GM18499 (cell line): ENCODE data around the gene DFFB.

Experiments used
- ATAC-seq: cut with Tn5 transposase; IDR thresholded peaks from one replicate; pipeline ENCODE4 v1.9.1; 2021; ENCODE audit warnings: moderate number of reproducible peaks; ENCODE audit not compliant: insufficient read depth, unreplicated experiment

Gene DFFB

DNA sequence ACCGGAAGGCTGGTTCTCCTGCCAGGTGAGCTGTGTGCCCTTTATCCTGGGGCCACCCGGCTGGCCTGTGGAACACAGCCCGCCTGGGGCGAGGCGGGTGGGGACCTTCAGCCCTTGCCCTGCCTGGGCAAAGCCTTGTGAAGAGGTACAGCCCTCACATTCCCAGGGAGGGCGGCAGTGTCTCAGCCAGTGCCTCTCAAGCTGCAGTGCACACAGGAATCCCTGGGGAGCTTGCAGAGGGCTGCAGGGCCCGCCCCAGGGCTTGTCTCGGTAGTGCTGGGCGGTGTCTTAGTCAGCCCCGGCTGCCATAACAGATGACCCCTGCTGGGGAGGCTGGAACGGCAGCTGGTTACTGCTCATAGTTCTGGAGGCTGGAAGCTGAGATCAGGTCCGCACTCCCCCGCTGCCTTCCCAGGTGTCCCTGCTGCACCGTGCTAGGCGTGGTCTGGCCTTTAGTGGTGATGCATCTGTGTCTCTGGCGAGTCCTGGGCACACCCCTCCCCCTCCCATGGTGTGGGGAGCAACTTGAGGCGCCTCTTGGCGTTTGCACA is 12.6 kb downstream of the DFFB start:
- ATAC-seq: no peak

DNA sequence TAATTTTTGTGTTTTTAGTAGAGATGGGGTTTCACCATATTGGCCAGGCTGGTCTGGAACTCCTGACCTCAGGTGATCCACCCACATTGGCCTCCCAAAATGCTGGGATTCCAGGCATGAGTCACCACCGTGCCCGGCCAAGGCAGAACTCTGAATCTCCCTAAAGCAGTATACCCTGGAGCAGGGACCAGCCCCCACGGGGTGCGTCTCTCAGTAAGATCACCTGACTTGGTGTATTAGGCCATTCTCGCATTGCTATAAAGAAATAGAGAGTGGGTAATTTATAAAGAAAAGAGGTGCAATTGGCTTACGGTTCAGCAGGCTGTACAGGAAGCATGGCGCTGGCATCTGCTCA is 14.2 kb downstream of the DFFB start:
- no peak for ATAC-seq

- ATAC-seq: no peak
These were observed 15.3 kb downstream of the DFFB start for GRCh38 chr1:3872546-3872945.

DNA sequence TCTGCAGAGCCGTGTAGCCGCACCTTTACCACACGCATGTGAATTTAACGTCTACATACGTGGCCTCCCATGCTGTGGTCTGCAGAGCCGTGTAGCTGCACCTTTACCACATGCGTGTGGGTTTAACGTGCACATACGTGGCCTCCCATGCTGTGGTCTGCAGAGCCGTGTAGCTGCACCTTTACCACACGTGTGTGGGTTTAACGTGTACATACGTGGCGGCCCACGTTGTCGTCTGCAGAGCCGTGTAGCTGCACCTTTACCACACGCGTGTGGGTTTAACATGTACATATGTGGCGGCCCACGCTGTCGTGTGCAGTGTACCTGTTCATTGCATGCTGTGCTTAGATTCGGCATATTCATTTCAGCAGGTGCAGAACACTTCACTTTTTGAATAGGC is 17.5 kb downstream of the DFFB start:
- no peak for ATAC-seq

GRCh38 chr1:3876716-3877115 is 19.4 kb downstream of the DFFB start:
- ATAC-seq: no peak

DNA sequence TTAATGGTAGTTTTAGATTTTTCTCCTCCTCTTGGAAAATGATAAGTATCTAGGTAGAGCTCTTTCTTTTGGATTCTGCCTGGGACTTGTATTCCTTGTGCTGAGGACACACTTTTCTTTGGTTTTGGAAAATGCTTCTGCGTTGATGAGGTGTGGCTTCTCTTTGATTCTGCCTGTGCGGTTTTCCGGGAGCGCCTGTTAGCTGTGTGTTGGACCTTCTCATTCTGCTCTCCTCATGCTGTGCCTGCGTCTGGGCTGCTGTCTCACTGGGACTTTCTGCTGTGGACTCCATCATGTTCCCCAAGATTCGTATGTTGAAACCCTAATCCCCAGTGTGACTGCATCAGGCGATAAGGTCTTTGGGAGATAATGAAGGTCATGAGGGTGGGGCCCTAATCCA is 21.8 kb downstream of the DFFB start:
- no peak for ATAC-seq

DNA sequence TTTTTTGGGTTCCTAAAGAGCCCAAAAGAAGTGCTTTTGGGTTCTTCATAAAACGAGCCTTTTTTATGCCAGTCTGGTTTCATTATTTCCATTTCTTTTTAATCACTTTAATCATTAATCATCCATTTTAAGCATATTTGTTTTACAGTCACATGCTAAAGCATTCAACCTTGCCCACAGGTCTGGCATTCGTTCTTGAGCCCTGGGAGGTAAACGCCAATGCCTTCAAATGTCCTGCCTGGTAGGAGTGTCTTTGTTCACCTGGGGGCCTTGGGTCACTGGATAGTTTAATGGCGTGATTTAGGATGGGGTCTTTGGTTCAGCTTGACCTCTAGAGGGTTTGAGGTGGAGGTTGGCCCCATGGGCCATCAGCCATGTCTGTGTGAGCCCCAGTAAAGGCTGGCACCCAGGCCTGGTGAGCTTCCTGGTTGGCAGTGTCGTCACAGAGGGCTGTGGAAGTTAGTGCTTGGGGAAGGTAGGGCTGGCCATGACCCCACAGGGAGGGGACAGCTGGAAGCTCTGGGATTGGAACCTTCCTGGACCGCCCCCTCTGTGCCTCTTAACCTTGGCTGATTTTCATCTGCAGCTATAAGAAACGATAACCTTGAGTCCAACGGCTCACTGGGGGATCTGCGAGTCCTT is 22.6 kb downstream of the DFFB start:
- no peak for ATAC-seq

DNA sequence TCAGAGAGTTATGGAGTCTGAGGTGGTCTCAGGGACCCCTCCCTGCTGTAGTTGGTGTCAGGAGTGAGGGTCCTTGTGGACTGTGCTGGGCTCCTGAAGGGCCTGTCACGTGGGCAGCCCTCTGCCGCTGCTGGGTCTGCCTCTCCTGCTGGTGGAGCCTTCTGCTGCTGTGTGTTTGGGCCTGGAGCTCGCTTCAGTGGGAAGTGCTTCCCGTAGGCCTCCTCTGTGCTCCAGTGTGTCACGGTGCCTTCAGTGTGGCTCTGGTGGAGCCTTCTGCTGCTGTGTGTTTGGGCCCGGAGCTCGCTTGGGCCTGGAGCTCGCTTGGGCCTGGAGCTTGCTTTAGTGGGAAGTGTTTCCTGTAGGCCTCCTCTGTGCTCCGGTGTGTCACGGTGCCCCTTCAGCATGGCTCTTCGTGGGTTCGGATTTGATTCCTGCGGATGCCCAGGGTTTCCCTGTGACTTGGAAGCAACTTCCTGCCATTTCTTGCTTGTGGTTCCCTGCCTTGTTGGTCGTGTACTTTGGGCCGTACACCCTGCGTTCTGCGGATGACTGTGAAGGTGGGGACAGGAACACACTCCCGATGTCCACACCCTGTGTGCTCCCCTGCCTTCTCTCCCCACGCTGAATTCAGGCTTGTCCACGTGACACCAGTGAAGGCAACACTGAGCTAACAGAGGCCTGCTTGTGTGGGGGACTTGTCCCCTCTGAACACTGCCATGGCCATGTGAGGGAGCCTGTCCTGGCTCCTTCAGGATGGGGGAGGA is 23.3 kb downstream of the DFFB start:
- ATAC-seq: no peak

DNA sequence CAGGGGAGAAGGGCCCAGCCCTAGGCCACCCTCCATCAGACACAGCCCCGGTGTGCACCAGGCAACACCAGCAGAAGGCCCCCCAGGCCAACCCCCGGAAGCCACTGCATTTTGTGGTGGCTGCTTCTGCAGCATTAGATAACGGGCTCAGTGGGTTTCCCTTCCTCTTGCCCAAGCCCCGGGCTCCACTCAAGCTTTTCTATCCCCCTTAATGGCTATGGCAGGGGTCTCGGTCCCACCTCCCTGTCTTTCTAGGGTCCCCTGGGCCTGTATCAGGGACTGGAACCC is 23.9 kb downstream of the DFFB start:
- ATAC-seq: no peak

DNA sequence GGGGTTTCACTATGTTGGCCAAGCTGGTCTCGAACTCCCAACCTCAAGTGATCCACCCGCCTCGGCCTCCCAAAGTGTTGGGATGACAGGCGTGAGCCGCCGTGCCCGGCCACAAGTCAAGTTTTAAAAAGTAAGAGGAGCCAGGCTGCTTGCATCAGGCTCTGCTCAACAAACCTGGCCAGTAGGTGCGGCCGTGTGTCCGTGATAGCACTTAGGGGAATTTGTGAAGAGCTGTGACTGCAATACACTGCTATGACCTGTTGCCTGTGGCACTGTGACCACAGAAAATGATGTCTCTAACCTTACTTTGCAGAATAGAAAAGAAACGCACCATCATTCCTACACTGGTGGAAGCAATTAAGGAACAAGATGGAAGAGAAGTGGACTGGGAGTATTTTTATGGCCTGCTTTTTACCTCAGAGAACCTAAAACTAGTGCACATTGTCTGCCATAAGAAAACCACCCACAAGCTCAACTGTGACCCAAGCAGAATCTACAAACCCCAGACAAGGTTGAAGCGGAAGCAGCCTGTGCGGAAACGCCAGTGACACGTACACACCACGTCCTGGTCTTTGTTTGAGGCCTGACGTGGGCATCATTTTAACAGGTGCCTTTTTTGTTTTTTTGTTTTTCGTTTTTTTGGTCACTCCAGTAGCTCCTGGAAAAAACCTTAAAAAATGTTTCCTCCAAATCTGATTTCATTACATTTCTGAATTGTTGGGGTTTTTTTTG is 26.1 kb downstream of the DFFB start:
- ATAC-seq: no peak

- ATAC-seq: no peak
These were observed 27.7 kb downstream of the DFFB start for GRCh38 chr1:3884966-3885365.

GRCh38 chr1:3885611-3886010 is 28.3 kb downstream of the DFFB start:
- no peak for ATAC-seq

- ATAC-seq: no peak
These were observed 28.9 kb downstream of the DFFB start for GRCh38 chr1:3886106-3886670.

DNA sequence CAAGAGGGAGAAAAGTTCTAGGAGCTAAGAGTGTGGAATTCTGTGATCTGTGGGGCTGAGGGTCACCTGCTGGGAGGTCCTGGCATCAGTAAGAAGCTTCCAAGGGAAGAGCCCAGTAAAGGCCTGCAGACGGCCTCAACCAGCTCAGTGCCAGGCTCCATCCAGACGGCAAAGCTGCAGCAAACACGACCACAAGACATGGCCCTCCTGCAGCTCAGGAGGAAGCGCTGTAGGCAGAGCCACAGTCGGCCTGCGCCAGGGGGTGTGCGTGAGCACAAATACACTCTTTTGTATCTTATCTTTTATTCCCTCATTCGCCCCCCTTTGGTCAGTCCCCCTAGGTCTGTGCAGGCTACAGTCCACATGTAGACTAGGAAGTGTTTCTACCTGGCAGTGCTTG is 29.4 kb downstream of the DFFB start:
- no peak for ATAC-seq

DNA sequence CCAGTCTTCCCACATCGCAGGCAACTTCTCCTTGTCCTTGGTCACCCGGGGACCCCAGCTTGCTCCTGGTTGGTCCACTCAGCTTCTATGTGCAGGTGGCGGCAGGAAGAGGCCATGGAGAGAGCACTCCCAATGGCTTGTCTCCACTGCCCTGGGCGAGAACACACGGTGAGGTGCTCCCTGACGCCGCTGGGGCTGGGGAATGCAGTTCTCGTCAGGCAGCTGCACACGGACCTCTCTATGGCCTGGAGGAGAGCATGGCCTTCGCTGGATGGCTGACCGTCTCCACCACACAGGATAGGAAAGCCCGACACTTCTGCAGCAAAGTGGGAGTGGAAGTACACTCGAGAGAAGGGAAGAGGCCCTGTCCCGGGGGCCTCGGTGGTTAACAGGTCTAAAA is 31.0 kb downstream of the DFFB start:
- ATAC-seq: no peak

DNA sequence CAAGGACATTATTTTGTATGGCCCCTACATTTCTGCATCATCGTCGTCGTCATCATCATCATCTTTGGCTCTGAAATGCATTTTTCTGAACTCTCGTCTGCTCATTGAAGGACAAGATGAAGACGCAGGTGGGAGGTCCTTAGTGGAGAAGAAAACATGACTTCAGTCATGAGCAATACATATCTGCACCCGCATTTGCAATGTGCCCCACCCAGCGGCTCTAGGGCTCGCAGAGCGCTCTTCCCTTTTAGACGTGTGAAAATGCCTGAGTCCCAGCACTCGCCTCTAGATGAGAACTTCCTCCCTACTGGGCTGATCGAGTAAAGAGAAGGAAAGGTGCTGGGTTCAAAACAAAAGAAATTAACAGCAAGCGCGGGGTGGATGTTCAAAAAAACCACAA is 32.7 kb downstream of the DFFB start:
- no peak for ATAC-seq

DNA sequence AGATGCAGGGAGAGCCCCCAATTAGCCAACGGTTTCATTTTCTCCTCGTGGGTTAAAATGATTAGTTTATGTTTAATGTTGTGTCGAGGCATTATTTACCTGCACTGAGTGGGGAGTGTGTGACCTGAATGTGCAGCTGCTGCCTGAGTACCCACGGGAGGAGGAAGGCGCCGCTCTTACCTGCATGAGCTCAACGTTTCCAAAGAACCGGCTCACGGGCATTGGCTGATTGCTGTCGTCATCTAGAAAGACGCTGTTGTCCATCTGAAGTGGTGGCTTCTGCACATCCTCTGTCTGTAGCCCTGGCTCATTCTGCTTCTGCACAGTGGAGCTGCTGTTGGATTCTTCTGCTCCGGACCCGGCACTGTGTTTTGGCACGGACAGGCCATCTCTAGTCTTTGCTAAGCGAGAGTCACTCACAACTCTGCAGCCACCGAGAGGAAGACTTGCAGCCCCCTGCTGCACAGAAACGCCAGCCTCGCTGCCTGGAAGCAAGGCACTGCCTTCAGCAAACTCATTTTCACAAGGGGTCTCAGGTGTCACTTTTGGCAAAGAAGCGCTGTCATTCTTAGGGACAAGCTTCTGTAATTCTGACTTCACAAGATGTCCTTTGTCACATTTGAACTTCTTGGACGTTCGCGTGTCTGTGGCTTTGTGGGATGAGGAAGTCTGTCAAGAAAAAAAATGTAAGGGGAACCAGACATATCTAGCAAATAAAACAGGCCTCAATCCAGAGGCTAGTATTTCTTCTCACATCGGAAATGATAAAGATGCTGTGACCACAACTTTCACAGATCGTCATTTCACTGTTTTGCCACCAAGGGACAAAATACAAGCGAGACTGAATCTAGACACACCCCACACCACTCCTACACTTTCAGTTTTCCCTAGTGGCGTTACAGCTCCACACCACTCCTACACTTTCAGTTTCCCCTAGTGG is 33.4 kb downstream of the DFFB start:
- no peak for ATAC-seq

DNA sequence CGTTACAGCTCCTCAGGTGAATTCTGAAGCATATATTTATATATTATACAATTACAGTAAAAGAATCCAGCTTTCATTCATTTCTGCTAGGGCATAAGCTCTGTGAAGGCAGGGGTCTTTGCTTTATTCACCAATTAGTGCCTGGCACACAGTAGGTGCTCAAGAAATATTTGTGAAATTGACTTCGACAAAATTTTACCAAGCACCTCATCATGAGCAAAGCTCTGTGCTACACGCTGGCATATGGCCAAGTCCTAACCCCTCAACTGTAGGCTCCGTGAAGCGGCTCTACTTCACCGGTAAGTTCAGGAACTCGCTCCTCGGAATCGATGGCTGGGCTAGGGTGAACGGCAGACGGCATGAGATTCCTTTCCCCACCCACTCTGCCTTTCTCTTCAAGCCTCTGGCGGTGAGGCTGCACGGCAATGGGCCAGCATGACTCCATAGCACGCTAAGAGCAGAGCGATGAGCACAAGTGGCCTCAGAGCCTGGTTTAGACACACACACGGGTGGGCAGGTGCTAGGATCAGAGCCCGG is 34.1 kb downstream of the DFFB start:
- ATAC-seq: no peak

- no peak for ATAC-seq
These were observed 35.5 kb downstream of the DFFB start for GRCh38 chr1:3892748-3893147.

GRCh38 chr1:3893190-3893589 is 35.9 kb downstream of the DFFB start:
- ATAC-seq: no peak
